LNCaP clone FGC (cell line): ENCODE data around the gene SGIP1.
A peak's percentile ranks its signal among the peaks of the same experiment; 100 is the strongest.

Source experiments
- DNase-seq: peaks from one replicate; pipeline ENCODE4 v3.0.0-alpha.2; 2011; ENCODE audit warnings: low read depth
- H3K4me3 ChIP-seq: 2 replicates; pipeline ENCODE4 v1.5.1; 2011; ENCODE audit warnings: mild to moderate bottlenecking, low read depth, low read length, control low read depth
- TF ChIP-seq, protein P1 (sequence below): IDR thresholded peaks from 2 replicates; pipeline ENCODE4 v1.5.1; 2012; ENCODE audit warnings: mild to moderate bottlenecking; ENCODE audit not compliant: control insufficient read depth, insufficient read depth; ENCODE audit errors: extremely low read depth

SGIP1 gene

DNA sequence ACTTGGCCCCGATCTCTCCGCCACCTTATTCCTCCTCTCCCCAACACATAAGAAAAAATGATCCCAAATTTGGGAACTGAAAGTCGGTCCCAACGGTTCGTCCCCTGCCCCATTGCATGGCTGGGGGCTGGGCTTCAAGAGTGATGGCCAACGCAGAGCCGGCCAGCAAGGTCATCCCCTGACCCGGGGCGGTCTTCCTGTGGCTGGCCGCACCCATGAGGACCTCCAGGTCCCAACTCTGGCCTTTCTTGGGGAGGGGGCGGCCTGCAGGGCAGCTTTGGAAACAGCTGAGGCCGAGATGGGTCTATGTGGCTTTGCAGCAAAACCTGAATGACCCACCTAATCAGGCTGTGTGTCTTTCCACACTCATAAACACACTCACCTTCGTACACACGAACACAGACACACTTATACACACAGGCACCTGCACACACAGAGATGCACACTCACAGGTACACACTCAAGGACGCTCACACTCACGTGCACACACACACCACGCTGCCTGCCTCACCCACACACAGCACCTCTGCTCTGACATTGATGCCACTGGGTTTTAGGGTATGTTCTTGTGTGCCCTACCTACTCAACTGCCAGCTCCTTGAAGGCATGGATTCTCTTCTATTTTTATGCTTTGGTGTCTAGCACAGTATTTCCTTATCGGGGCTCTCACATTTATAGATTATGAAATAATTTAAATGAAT, 218.9 kb downstream of the SGIP1 start:
- H3K4me3 ChIP-seq: no peak overlapping the region
- TF ChIP-seq, protein P1, sequence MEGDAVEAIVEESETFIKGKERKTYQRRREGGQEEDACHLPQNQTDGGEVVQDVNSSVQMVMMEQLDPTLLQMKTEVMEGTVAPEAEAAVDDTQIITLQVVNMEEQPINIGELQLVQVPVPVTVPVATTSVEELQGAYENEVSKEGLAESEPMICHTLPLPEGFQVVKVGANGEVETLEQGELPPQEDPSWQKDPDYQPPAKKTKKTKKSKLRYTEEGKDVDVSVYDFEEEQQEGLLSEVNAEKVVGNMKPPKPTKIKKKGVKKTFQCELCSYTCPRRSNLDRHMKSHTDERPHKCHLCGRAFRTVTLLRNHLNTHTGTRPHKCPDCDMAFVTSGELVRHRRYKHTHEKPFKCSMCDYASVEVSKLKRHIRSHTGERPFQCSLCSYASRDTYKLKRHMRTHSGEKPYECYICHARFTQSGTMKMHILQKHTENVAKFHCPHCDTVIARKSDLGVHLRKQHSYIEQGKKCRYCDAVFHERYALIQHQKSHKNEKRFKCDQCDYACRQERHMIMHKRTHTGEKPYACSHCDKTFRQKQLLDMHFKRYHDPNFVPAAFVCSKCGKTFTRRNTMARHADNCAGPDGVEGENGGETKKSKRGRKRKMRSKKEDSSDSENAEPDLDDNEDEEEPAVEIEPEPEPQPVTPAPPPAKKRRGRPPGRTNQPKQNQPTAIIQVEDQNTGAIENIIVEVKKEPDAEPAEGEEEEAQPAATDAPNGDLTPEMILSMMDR: no peak
- DNase-seq: no peak

DNA sequence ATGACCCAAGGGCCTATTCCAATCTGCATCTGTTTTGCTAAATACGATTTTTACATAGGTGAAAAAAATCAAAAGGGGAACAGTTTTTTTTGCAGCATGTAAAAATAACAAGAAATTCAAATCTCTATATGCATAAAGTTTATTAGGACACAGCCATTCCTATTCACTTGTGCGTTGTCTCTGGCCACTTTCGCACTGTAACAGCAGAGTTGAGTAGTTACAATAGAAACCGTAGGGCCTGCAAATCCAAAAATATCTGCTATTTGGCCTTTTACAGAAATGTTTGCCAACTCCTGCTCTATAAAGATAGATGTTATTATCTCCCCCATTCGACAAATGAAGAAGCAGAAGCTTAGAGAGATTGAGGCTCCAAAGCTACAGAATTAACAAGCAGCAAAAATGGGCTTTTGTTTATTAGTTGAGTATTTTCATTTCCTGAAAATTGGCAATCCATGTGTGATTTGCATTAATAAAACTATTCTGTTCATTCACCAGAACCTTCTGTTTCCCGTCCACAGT, 223.8 kb downstream of the SGIP1 start:
- H3K4me3 ChIP-seq: no peak overlapping the region
- no peak for DNase-seq
- TF ChIP-seq, protein P1: no peak

DNA sequence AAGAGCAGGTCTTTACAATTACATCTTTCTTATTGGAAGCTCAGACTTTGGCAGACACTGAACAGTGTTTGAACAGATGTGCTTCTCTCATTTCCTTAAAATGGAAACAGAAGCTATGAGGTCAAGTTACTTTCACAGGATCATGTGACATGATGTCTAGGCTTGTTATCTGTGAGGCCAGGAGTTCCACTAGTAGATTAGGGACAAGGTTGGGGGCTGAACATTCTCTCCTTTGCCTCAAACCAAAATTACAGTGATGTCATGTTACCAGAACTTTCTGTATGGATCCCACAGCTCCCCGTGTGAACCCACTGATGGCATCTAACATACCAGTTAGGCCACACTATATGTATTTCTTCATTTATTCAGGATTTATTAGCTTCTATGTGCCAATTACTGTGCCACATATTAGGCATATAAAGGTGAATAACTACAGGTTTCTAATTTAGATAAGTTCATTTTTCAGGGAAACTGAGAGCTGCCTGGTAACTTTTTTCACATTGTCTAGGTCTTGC, 224.3 kb downstream of the SGIP1 start:
- TF ChIP-seq, protein P1: no peak
- no peak for DNase-seq
- no peak overlapping the region for H3K4me3 ChIP-seq

DNA sequence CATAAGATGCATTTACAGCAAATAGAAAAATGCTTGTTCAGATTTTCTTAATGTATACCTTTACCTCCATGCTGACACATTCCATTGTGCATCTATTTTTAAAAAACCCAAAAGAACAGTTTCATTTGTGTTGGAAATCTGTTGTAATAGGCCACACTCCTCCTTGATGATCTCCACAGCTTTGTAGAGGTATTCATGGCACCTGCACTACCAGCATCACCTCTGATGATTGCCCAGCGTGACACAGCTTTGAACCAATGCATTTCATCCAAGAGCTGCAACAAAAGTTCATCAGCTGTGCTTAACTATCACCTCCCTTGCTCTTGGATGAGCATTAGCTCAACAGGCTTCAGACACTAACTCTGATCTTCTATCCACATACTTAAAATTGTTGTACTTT, 226.6 kb downstream of the SGIP1 start:
- DNase-seq: no peak
- no peak overlapping the region for H3K4me3 ChIP-seq
- TF ChIP-seq, protein P1: no peak

DNA sequence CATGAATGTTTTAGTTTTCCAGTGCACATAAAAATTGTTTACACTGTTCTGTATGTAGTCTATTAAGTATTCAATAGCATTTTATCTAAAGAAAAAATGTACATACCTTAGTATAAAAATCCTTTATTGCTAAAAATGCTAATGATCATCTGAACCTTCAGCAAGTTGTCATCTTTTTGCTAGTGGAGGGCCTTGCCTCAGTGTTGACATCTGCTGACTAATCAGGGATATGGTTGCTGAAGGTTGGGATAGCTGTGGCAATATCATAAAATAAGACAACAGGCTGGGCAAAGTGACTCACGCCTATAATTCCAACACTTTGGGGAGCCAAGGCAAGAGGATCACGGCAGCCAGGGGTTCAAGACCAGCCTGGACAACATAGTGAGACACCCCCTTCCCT, 227.3 kb downstream of the SGIP1 start:
- TF ChIP-seq, protein P1: peak; percentile 16; the same call in 1 of the 2 replicates
- H3K4me3 ChIP-seq: no peak overlapping the region
- DNase-seq: no peak

DNA sequence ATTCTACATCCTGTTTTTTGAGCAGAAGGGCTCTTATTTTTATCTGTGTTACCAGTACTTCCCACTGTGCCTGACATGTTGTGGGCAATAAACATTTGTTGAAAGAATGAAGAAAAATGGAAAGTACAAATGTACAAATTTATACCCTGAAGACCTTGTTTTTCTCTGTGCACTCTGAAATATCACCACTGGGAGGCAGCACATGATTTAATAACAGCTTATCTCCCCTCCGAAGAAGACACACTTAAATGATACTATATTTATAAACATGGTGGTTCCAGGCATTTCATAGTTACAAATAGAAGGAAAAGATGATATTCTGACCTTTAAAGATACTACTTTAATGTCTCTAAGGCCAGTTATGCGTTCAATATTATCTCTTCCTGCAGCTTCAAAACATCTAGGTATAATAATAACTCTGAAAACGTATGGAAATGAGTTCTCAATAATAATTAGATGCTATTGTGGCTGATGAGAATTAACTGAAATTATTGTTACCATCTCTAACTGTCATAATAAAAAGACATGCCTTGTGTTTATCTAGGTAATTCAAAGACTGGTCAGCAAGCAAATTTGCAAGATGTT, 231.1 kb downstream of the SGIP1 start:
- peak; percentile 18 for DNase-seq
- TF ChIP-seq, protein P1: peak; percentile 80

More for the DNA sequence above, 231.1 kb downstream of the SGIP1 start:
- no peak overlapping the region for H3K4me3 ChIP-seq
